Measurements from ENCODE around the gene TAS2R5.
"Not testable (repeated sequence)": the region's sequence is repeated elsewhere in the genome, so short reads cannot be mapped to it uniquely, and the experiment has no call there.

TAS2R5 gene, protein sequence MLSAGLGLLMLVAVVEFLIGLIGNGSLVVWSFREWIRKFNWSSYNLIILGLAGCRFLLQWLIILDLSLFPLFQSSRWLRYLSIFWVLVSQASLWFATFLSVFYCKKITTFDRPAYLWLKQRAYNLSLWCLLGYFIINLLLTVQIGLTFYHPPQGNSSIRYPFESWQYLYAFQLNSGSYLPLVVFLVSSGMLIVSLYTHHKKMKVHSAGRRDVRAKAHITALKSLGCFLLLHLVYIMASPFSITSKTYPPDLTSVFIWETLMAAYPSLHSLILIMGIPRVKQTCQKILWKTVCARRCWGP

DNA sequence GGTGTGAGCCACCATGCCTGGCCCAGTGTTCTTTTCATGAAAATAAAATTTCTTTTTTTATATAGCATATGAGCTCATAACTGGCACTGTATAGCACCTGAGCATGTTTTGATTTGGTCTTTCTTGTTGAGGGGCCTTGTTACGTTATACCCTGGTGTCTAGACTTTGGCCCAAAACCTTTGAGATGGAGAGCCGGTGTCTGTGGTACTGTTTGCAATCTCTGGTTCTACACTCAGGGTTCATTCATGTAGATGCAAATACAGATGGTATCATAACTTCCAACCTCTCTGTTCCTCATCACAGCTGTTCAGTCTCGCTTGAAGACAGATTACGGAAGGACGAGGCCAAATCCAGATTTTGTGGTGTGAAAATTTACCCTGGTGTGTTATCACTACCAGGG is at the start of gene TAS2R5:
Gene TAS2R5, plus strand, starts transcription at position 301 of the 400 bp plus-strand sequence. CDS start 145 bp downstream, outside the sequence.
- no peak within 1 kb of the TSS for H3K4me3 ChIP-seq (ENCODE audit: low read length)
- no peak for DNase-seq (ENCODE audit: low read depth)
- TF ChIP-seq, protein P1, sequence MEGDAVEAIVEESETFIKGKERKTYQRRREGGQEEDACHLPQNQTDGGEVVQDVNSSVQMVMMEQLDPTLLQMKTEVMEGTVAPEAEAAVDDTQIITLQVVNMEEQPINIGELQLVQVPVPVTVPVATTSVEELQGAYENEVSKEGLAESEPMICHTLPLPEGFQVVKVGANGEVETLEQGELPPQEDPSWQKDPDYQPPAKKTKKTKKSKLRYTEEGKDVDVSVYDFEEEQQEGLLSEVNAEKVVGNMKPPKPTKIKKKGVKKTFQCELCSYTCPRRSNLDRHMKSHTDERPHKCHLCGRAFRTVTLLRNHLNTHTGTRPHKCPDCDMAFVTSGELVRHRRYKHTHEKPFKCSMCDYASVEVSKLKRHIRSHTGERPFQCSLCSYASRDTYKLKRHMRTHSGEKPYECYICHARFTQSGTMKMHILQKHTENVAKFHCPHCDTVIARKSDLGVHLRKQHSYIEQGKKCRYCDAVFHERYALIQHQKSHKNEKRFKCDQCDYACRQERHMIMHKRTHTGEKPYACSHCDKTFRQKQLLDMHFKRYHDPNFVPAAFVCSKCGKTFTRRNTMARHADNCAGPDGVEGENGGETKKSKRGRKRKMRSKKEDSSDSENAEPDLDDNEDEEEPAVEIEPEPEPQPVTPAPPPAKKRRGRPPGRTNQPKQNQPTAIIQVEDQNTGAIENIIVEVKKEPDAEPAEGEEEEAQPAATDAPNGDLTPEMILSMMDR (conservative IDR thresholded peaks at IDR 0.05; ENCODE audit: low read length) = no peak

DNA sequence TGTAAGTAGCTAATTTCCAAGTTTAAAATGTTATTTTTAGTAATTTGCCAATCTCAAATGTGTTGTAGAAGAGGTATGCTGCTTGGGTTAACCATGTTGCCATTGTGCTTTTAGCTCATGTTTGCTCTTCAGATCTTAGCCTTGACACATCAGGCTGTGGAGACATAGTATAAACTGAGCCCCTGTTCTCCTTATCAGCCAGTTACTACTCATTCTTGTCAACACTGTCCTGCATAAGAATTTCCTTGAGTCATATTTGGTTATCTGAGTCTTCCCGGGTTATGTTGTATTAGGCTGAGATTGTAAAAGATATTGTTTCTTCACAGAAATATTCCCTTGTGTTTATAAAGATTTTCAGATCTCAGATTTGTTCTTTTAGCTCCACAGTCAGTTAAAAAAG is 47.8 kb upstream of the TAS2R5 start:
- H3K4me3 ChIP-seq (ENCODE audit: low read length) = no peak overlapping the region
- DNase-seq (ENCODE audit: low read depth) = no peak
- TF ChIP-seq, protein P1 (conservative IDR thresholded peaks at IDR 0.05; ENCODE audit: low read length) = no peak

DNA sequence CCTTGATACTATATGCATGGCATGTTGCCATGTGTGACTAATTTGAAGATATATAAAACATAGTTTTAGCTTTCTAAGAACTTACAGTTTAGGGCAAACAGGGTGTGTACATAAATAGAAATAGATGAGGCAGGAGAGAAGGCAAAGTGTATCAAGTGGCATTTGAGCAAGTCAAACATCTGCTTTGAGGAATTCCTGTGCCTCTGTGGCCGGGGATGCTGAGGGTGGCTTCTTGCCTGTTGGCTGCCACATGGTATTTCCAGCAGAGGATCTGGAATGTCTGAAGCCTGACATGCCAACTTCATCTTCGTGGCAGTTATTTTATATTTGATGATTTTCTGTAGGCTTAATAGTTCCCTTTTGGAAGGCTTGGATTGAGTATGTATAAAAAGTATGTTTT is 45.9 kb upstream of the TAS2R5 start:
- H3K4me3 ChIP-seq (ENCODE audit: low read length) = no peak overlapping the region
- TF ChIP-seq, protein P1 (conservative IDR thresholded peaks at IDR 0.05; ENCODE audit: low read length) = no peak
- no peak for DNase-seq (ENCODE audit: low read depth)

DNA sequence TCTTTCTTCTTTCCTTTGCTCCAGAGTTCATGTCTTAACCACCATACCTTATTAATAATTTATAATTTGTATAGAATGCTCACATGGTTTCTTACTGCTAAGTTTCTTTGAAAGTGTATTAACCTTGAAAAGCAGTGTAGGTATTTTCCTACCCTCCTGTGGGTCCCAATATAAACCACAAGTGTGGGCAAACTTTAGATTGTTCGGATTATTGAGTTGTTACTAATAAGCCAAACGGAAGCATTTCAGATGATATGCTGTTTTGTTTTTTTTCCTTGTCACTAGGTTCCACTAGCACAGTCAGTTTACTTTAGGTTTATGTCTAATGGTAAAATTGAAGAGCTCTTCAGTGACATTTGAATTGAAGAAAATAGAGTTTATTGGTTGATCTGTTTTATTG is 41.6 kb upstream of the TAS2R5 start:
- TF ChIP-seq, protein P1 (conservative IDR thresholded peaks at IDR 0.05; ENCODE audit: low read length) = no peak

DNA sequence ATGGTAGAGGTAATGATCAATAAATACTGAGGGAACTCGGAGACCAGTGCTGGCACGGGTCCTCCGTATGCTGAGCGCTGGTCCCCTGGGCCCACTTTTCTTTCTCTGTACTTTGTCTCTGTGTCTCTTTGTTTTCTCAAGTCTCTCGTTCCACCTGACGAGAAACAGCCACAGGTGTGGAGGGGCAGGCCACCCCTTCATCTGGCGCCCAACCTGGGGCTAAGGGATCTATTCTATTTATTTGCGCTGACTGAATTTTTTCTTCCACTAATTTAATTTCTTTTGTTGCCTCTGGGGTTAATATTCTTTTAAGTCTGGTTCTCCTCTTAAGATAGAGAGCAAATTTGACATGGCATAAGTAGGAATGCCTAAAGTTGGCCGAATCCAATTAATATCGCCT is 38.1 kb upstream of the TAS2R5 start:
- not testable (repeated sequence) for H3K4me3 ChIP-seq (ENCODE audit: low read length)
- DNase-seq (ENCODE audit: low read depth) = peak; percentile 4

More for the DNA sequence above, 41.6 kb upstream of the TAS2R5 start:
- no peak overlapping the region for H3K4me3 ChIP-seq (ENCODE audit: low read length)
- DNase-seq (ENCODE audit: low read depth) = no peak

DNA sequence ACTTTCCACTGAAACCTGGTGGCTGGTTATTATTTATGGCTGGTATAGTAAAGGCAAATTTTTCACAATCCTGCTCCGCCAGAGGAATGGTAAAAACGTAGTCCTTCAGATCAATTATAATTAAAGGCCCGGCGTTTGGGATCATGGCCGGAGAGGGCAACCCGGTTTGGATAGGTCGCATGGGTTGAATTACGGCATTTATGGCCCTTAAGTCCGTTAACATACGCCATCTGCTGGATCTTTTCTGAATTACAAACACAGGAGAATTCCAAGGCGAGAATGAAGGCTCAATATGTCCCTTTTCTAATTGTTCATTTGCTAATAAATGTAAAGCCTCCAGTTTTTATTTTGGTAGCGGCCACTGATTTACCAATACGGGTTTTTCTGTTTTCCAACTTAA is 37.4 kb upstream of the TAS2R5 start:
- TF ChIP-seq, protein P1 (conservative IDR thresholded peaks at IDR 0.05; ENCODE audit: low read length) = peak; percentile 34; the same call in 1 of the 2 replicates
- no peak overlapping the region for H3K4me3 ChIP-seq (ENCODE audit: low read length)
- DNase-seq (ENCODE audit: low read depth) = no peak

DNA sequence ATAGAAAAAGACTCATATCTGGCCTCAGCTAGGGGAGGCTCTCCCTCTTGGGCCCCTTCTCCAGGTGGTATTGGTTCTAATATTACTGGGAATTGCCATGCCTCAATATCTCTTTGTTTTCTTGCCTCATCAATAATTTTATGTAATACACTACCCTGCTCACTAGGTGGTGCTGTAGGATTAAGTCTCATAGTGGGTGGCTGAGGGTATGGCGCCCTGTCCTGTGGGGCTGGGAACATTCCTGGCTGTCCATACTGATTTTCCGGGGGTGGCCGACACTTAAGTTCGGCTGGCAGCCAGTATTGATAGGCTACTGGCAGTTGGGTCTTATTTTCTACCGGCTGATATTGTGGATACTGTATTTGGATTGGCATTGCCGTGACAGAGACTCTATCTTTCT is 35.1 kb upstream of the TAS2R5 start:
- H3K4me3 ChIP-seq (ENCODE audit: low read length) = no peak overlapping the region
- DNase-seq (ENCODE audit: low read depth) = peak; percentile 9
- TF ChIP-seq, protein P1 (conservative IDR thresholded peaks at IDR 0.05; ENCODE audit: low read length) = peak; percentile 45

All from AG10803 (cell line).